ENCODE measurements around the gene NKD2.

GRCh38 chr5:1041225-1042143, 32.9 kb downstream of the NKD2 start:
- TF ChIP-seq HDAC6 (IDR thresholded peaks at IDR 0.05; ENCODE audit: low read depth, low read length) (no peak), CTCF (IDR thresholded peaks at IDR 0.05 in 2 of 3, conservative IDR thresholded peaks at IDR 0.05 in 1 of 3; ENCODE audit: insufficient read depth in 2 of 3, low read depth in 1 of 3, low read length in 3 of 3) (no peak), ESRRB (CRISPR knock-in tag; IDR thresholded peaks at IDR 0.05; ENCODE audit: borderline replicate concordance) (no peak), FOXP4 (CRISPR knock-in tag; IDR thresholded peaks at IDR 0.05; ENCODE audit: borderline replicate concordance) (no peak), THAP7 (CRISPR knock-in tag; IDR thresholded peaks at IDR 0.05) (no peak), ZNF507 (tag; conservative IDR thresholded peaks at IDR 0.05) (no peak), EZH2 (IDR thresholded peaks at IDR 0.05; ENCODE audit: borderline replicate concordance, low read depth, low read length) (no peak), TFAP4 (CRISPR knock-in tag; IDR thresholded peaks at IDR 0.05; ENCODE audit: borderline replicate concordance) (no peak), CREM (IDR thresholded peaks at IDR 0.05; ENCODE audit: low read depth) (no peak), COPS2 (conservative IDR thresholded peaks at IDR 0.05) (no peak), ZNF263 (CRISPR knock-in tag; IDR thresholded peaks at IDR 0.05; ENCODE audit: borderline replicate concordance) (no peak), ZBTB33 (CRISPR knock-in tag; IDR thresholded peaks at IDR 0.05) (no peak)

Measured in K562 (cell line).